ENCODE data around the gene PLCB1.

GRCh38 chr20:8190043-8190880 lies 58.2 kb downstream of the PLCB1 start:
- TF ChIP-seq, protein P1, sequence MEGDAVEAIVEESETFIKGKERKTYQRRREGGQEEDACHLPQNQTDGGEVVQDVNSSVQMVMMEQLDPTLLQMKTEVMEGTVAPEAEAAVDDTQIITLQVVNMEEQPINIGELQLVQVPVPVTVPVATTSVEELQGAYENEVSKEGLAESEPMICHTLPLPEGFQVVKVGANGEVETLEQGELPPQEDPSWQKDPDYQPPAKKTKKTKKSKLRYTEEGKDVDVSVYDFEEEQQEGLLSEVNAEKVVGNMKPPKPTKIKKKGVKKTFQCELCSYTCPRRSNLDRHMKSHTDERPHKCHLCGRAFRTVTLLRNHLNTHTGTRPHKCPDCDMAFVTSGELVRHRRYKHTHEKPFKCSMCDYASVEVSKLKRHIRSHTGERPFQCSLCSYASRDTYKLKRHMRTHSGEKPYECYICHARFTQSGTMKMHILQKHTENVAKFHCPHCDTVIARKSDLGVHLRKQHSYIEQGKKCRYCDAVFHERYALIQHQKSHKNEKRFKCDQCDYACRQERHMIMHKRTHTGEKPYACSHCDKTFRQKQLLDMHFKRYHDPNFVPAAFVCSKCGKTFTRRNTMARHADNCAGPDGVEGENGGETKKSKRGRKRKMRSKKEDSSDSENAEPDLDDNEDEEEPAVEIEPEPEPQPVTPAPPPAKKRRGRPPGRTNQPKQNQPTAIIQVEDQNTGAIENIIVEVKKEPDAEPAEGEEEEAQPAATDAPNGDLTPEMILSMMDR (conservative IDR thresholded peaks at IDR 0.05) = no peak
- TF ChIP-seq EZH2 (IDR thresholded peaks at IDR 0.05; ENCODE audit: low read depth) = no peak

All from PC-9 (cell line).